Panc1 (cell line): ENCODE results near the gene APOO. TPM values are rescaled to one million over a fixed set of nuclear protein-coding genes. Genes with fewer than 3 reads are reported as not detected.
A peak's percentile ranks its signal among the peaks of the same experiment; 100 is the strongest.

Source experiments
- ATAC-seq: fragments of 200-7000 bp; cut with Tn5 transposase; 2 replicates; pipeline ENCODE4 v1.9.1; 2020; ENCODE audit warnings: mild to moderate bottlenecking, moderate library complexity
- BruUV-seq: library from RNA; stranded (reverse); fragments of 400-500 nt; replicated peaks from 2 replicates; lab custom pipeline; 2021; lab: Mats Ljungman, UMichigan
- CTCF ChIA-PET: fragments of 300-600 bp; sonication (Branson Sonifier 250); formaldehyde crosslinking; loops from one replicate; lab custom pipeline; 2022; ENCODE audit warnings: antibody characterized with exemption; lab: Charles Lee
- POLR2A ChIA-PET: fragments of 300-600 bp; sonication (Branson Sonifier 250); formaldehyde crosslinking; loops from one replicate; lab custom pipeline; 2022; ENCODE audit warnings: antibody characterized with exemption; lab: Charles Lee
- DNase-seq: peaks from one replicate; pipeline ENCODE4 v3.0.0-alpha.2; 2010; ENCODE audit warnings: low read depth, low spot score
- H3K27ac ChIP-seq: 2 replicates; pipeline ENCODE4 v1.5.1; 2011; ENCODE audit warnings: mild to moderate bottlenecking, low read length, inconsistent platforms
- H3K27me3 ChIP-seq: fragments of 200-500 bp; sonication (Bioruptor generic); 2 replicates; pipeline ENCODE4 v1.6.0; 2014; ENCODE audit warnings: low read length, inconsistent platforms; ENCODE audit not compliant: control insufficient read depth, insufficient read depth
- H3K36me3 ChIP-seq: fragments of 200-500 bp; sonication (Bioruptor generic); 2 replicates; pipeline ENCODE4 v1.5.1; 2014; ENCODE audit warnings: inconsistent platforms, mild to moderate bottlenecking, low read length, moderate library complexity; ENCODE audit not compliant: control insufficient read depth, insufficient read depth
- H3K4me1 ChIP-seq: 2 replicates; pipeline ENCODE4 v1.5.1; 2011; ENCODE audit warnings: inconsistent platforms, mild to moderate bottlenecking, low read length, moderate library complexity; ENCODE audit not compliant: control insufficient read depth, insufficient read depth
- H3K4me3 ChIP-seq, 2 experiments: 2 replicates each; pipeline ENCODE4 v1.5.1; 2011 to 2012; ENCODE audit warnings: low read depth in 2 of 2, low read length in 2 of 2, mild to moderate bottlenecking in 2 of 2, inconsistent platforms in 1 of 2, moderate library complexity in 1 of 2
- H3K9me3 ChIP-seq: fragments of 200-500 bp; sonication (Bioruptor generic); 2 replicates; pipeline ENCODE4 v1.5.1; 2014; ENCODE audit warnings: low read depth, mild to moderate bottlenecking, inconsistent platforms, low read length, moderate library complexity; ENCODE audit not compliant: control insufficient read depth, insufficient read depth
- POLR2AphosphoS5 ChIP-seq: IDR thresholded peaks from 2 replicates; pipeline ENCODE4 v1.6.1; 2012; ENCODE audit warnings: mild to moderate bottlenecking, low read depth, low read length, moderate library complexity
- SIN3A ChIP-seq: IDR thresholded peaks from 2 replicates; pipeline ENCODE4 v1.6.1; 2012; ENCODE audit warnings: low read depth, mild to moderate bottlenecking, low read length, moderate library complexity, borderline replicate concordance; ENCODE audit not compliant: insufficient read depth
- TCF7L2 ChIP-seq: IDR thresholded peaks from 2 replicates; pipeline ENCODE4 v1.6.1; 2011; ENCODE audit warnings: mild to moderate bottlenecking, low read depth, low read length, inconsistent platforms
- in situ Hi-C: cut with HindIII; loops from 2 replicates; pipeline ENCODE4 v1.10.0; 2016; ENCODE audit warnings: low sequenced_read_pairs, low pct_unique_long_range_greater_than_20kb
- intact Hi-C: fragments of 100-400 bp; cut with micrococcal nuclease; formaldehyde crosslinking; loops from one replicate; pipeline ENCODE4 v1.10.0; 2022; ENCODE audit not compliant: unreplicated experiment
- total RNA-seq: library from RNA; stranded (reverse); gene quantifications from one replicate; pipeline ENCODE4 v1.2.1, GENCODE V29; 2021; ENCODE audit not compliant: unreplicated experiment
- TF ChIP-seq, protein P1 (sequence below), 2 experiments: IDR thresholded peaks; 2 replicates each; pipeline ENCODE4 v1.6.1; 2011 to 2012; ENCODE audit warnings: low read depth in 2 of 2, control low read depth in 1 of 2, low read length in 1 of 2, mild to moderate bottlenecking in 1 of 2, moderate library complexity in 1 of 2; ENCODE audit not compliant: insufficient read depth in 1 of 2
- TF ChIP-seq, protein P2 (sequence below): fragments of 450-650 bp; IDR thresholded peaks from 2 replicates; pipeline ENCODE4 v1.5.1; 2017; ENCODE audit warnings: mild to moderate bottlenecking

The APOO gene
- total RNA-seq, 1 experiment from 2014 or later, result 36.8 TPM

DNA sequence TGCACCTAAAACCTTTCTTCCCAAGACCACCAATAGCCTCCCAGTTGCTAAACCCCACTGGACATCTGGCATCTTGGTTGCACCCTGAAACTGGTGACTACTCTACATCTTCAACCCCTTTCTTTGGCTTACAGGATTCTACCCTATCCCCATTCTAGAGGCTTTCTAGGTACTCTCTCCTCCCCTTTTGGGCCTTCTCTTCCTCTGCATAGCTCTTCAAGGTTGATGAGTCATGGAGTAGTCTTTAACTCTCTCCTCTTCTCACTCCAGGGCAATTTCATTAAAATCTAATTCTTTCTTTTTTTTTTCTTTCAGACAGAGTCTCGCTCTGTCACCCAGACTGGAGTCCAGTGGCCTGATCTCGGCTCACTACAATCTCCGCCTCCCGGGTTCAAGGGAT is 16.8 kb downstream of the APOO start:
- Histone ChIP-seq H3K27ac (peak overlapping the region; percentile 78), H3K4me1 (peaks cover 9% of the 10 kb centered on the region), H3K4me3 (no peak overlapping the region), H3K9me3 (no peaks in the 10 kb centered on the region), H3K27me3 (no peaks in the 10 kb centered on the region), H3K36me3 (no peaks in the 10 kb centered on the region)
- intact Hi-C loops, result no loop called here
- no peak for ATAC-seq
- no peak for TF ChIP-seq SIN3A
- TF ChIP-seq, protein P1, sequence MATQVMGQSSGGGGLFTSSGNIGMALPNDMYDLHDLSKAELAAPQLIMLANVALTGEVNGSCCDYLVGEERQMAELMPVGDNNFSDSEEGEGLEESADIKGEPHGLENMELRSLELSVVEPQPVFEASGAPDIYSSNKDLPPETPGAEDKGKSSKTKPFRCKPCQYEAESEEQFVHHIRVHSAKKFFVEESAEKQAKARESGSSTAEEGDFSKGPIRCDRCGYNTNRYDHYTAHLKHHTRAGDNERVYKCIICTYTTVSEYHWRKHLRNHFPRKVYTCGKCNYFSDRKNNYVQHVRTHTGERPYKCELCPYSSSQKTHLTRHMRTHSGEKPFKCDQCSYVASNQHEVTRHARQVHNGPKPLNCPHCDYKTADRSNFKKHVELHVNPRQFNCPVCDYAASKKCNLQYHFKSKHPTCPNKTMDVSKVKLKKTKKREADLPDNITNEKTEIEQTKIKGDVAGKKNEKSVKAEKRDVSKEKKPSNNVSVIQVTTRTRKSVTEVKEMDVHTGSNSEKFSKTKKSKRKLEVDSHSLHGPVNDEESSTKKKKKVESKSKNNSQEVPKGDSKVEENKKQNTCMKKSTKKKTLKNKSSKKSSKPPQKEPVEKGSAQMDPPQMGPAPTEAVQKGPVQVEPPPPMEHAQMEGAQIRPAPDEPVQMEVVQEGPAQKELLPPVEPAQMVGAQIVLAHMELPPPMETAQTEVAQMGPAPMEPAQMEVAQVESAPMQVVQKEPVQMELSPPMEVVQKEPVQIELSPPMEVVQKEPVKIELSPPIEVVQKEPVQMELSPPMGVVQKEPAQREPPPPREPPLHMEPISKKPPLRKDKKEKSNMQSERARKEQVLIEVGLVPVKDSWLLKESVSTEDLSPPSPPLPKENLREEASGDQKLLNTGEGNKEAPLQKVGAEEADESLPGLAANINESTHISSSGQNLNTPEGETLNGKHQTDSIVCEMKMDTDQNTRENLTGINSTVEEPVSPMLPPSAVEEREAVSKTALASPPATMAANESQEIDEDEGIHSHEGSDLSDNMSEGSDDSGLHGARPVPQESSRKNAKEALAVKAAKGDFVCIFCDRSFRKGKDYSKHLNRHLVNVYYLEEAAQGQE (IDR thresholded peaks at IDR 0.05; ENCODE audit: insufficient read depth in 1 of 2, low read depth in 2 of 2, low read length in 1 of 2), result no peak
- TF ChIP-seq TCF7L2, result no peak
- TF ChIP-seq, protein P2, sequence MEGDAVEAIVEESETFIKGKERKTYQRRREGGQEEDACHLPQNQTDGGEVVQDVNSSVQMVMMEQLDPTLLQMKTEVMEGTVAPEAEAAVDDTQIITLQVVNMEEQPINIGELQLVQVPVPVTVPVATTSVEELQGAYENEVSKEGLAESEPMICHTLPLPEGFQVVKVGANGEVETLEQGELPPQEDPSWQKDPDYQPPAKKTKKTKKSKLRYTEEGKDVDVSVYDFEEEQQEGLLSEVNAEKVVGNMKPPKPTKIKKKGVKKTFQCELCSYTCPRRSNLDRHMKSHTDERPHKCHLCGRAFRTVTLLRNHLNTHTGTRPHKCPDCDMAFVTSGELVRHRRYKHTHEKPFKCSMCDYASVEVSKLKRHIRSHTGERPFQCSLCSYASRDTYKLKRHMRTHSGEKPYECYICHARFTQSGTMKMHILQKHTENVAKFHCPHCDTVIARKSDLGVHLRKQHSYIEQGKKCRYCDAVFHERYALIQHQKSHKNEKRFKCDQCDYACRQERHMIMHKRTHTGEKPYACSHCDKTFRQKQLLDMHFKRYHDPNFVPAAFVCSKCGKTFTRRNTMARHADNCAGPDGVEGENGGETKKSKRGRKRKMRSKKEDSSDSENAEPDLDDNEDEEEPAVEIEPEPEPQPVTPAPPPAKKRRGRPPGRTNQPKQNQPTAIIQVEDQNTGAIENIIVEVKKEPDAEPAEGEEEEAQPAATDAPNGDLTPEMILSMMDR, result no peak
- TF ChIP-seq POLR2AphosphoS5, result no peak
- ChIA-PET POLR2A (no interaction called here), CTCF (interaction anchor here (1.8 kb wide), 1 partner anchor 11 kb away, joined by 5 read pairs; no protein-coding TSS in a partner anchor)
- no peak for DNase-seq
- no TSS peak for BruUV-seq
- in situ Hi-C loops, result no loop called here

DNA sequence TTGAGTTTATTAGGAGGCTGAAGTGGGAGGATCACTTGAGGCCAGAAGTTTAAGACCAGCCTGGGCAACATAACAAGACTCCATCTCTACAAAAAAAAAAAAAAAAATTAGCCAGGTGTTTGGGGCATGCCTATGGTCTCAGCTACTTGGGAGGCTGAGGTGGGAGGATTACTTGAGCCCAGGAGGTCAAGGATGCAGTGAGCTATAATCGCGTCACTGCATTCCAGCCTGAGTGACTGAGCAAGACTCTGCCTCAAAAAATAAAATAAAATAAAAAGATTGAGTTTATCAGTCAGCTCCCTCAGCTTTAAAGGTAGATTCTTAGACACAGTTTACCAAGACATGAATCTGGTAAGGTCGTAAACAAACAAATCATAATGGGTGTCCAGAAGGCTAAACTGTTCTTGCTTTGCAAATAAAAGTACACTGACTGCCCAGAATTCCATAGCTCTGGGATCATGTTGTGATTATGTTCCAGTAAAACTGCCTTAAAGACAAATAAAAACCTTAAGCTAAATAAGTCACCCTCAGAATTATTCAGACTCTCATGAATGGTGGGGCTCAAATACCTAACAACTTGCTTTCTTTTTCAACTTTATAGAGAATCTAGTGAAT is 18.7 kb downstream of the APOO start:
- no peak for DNase-seq

More for the DNA sequence above, 18.7 kb downstream of the APOO start:
- TF ChIP-seq, protein P1 (IDR thresholded peaks at IDR 0.05; ENCODE audit: insufficient read depth in 1 of 2, low read depth in 2 of 2, low read length in 1 of 2), result no peak
- no peak for TF ChIP-seq POLR2AphosphoS5
- no peak for TF ChIP-seq TCF7L2
- TF ChIP-seq SIN3A, result no peak
- TF ChIP-seq, protein P2, result no peak
- in situ Hi-C loops, result no loop called here
- POLR2A ChIA-PET, result interaction anchor here (0.5 to 0.7 kb wide), 3 partner anchors 10 to 89 kb away, joined by 5 to 7 read pairs (median 5); no protein-coding TSS in a partner anchor
- Histone ChIP-seq H3K4me1 (peaks cover 16% of the 10 kb centered on the region), H3K27me3 (no peaks in the 10 kb centered on the region), H3K27ac (peak overlapping the region; percentile 75), H3K36me3 (no peaks in the 10 kb centered on the region), H3K4me3 (no peak overlapping the region; a peak in 1 of 4 replicates), H3K9me3 (no peaks in the 10 kb centered on the region)
- intact Hi-C loops, result no loop called here
- peak; percentile 75 for ATAC-seq
- CTCF ChIA-PET, result interaction anchor here (0.6 kb wide), 3 partner anchors 84 to 133 kb away, joined by 3 to 13 read pairs (median 4); no protein-coding TSS in a partner anchor
- BruUV-seq, result no TSS peak
